ENCODE measurements around the gene ABO. TPM values are rescaled to one million over a fixed set of nuclear protein-coding genes. Genes with fewer than 3 reads are reported as not detected.

Gene ABO
- total and polyA plus RNA-seq, 10 of the 15 experiments (the other 5 are each of a cell fraction or from before 2014, with no cell fraction given), result 0.10 TPM; not detected in 9

DNA sequence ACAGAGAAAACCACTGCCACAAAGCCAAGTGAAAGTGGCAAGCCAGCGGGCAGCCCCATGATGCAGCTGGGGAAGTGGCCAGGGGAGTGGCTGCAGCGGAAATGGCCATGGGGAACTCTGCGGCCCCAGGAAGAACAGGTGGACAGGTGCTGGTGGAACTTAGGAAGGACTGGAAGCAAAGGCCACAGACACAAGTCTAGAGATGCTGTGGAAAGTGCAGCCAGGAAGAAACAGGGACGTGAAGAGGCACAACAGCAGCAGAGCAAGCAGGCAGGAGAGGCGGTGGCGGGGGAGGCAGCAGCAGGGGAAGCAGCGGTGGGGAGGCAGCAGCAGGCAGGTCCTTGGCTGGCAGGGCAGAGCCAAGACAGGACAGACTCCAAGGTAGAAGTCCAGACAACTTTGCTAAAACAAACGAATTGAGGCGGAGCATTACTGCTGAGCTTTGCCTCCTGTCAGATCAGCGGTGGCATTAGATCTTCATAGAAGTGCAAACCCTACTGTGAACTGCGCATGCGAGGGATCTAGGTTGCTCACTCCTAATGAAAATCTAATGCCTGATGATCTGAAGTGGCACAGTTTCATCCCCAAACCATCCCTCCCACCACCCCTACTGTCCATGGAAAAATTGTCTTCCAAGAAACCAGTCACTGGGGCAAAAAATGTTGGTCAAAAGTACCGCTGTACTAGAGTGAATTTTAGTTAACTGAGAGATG lies 49.1 kb upstream of the ABO start:
- SMC1A ChIA-PET (ENCODE audit: uncharacterized antibody, unreplicated experiment), result no interaction called here
- RAD21 ChIA-PET (ENCODE audit: unreplicated experiment), result no interaction called here
- Histone ChIP-seq H3K36me3 (ENCODE audit: control insufficient read depth in 2 of 2, insufficient read depth in 2 of 2, low read length in 1 of 2) (no peaks in the 10 kb centered on the region), H3K9me3 (replicated peaks; ENCODE audit: control insufficient read depth, insufficient read depth, low read length) (no peaks in the 10 kb centered on the region; the same call in 2 of the 3 replicates), H3K4me2 (ENCODE audit: control insufficient read depth, insufficient read depth) (no peak overlapping the region), H3K27ac (ENCODE audit: control insufficient read depth, insufficient read depth) (no peak overlapping the region), H3K4me3 (no peak overlapping the region), H2AFZ (ENCODE audit: control insufficient read depth, low read depth, low read length) (no peak overlapping the region), H3K9ac (ENCODE audit: control insufficient read depth, insufficient read depth, low read length) (no peak overlapping the region), H3K27me3 (replicated peaks in 1 of 2; ENCODE audit: control insufficient read depth in 2 of 2, insufficient read depth in 2 of 2, low read length in 1 of 2) (no peaks in the 10 kb centered on the region), H3K79me2 (ENCODE audit: control insufficient read depth, insufficient read depth, low read length) (no peaks in the 10 kb centered on the region), H3K4me1 (ENCODE audit: control insufficient read depth, insufficient read depth, low read length) (no peaks in the 10 kb centered on the region), H4K20me1 (ENCODE audit: control insufficient read depth, insufficient read depth) (no peaks in the 10 kb centered on the region)
- WGBS (ENCODE audit: insufficient coverage, insufficient replicate concordance, low lambda C conversion rate, missing lambda C conversion rate), result 57% methylated on average over 13 of the region's 13 CpGs
- POLR2A ChIA-PET, result no interaction called here
- in situ Hi-C loops (cut with MboI), result no loop called here
- DNase-seq (ENCODE audit: low read depth, low spot score) (no peak), FAIRE-seq (no peak), ATAC-seq (no peak)
- TF ChIP-seq KLF5 (IDR thresholded peaks at IDR 0.05; ENCODE audit: partially characterized antibody) (no peak), PAX5 (IDR thresholded peaks at IDR 0.05; ENCODE audit: borderline replicate concordance, low read depth, low read length) (no peak), HDAC2 (IDR thresholded peaks at IDR 0.05) (no peak), MTA2 (IDR thresholded peaks at IDR 0.05; ENCODE audit: low read depth) (no peak), NFYA (IDR thresholded peaks at IDR 0.05; ENCODE audit: borderline replicate concordance, low read depth, low read length) (no peak), SPI1 (IDR thresholded peaks at IDR 0.05; ENCODE audit: borderline replicate concordance, insufficient read depth, low read depth, low read length) (no peak)
- TF ChIP-seq, protein P1, sequence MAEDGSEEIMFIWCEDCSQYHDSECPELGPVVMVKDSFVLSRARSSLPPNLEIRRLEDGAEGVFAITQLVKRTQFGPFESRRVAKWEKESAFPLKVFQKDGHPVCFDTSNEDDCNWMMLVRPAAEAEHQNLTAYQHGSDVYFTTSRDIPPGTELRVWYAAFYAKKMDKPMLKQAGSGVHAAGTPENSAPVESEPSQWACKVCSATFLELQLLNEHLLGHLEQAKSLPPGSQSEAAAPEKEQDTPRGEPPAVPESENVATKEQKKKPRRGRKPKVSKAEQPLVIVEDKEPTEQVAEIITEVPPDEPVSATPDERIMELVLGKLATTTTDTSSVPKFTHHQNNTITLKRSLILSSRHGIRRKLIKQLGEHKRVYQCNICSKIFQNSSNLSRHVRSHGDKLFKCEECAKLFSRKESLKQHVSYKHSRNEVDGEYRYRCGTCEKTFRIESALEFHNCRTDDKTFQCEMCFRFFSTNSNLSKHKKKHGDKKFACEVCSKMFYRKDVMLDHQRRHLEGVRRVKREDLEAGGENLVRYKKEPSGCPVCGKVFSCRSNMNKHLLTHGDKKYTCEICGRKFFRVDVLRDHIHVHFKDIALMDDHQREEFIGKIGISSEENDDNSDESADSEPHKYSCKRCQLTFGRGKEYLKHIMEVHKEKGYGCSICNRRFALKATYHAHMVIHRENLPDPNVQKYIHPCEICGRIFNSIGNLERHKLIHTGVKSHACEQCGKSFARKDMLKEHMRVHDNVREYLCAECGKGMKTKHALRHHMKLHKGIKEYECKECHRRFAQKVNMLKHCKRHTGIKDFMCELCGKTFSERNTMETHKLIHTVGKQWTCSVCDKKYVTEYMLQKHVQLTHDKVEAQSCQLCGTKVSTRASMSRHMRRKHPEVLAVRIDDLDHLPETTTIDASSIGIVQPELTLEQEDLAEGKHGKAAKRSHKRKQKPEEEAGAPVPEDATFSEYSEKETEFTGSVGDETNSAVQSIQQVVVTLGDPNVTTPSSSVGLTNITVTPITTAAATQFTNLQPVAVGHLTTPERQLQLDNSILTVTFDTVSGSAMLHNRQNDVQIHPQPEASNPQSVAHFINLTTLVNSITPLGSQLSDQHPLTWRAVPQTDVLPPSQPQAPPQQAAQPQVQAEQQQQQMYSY (CRISPR knock-in tag; IDR thresholded peaks at IDR 0.05), result no peak
- intact Hi-C loops (cut with micrococcal nuclease; ENCODE audit: unreplicated experiment), result loop anchor here (10.0 kb wide), 1 partner anchor 139 kb away; no protein-coding TSS in a partner anchor
- CTCF ChIA-PET, result no interaction called here
- BruUV-seq (replicated peaks), result no TSS peak

Measured in GM12878 (cell line).